ENCODE data around the gene FGF14. TPM values are rescaled to one million over a fixed set of nuclear protein-coding genes. Genes with fewer than 3 reads are reported as not detected.

FGF14 gene
- total and polyA plus RNA-seq, 9 donors, result 0.06 to 4.8 (median 0.60) TPM; not detected in 2

GRCh38 chr13:101783554-101783953, 618.3 kb downstream of the FGF14 start:
- no peaks in the 10 kb centered on the region for H3K27me3 ChIP-seq
- no peak overlapping the region for H3K27ac ChIP-seq
- TF ChIP-seq POLR2A (IDR thresholded peaks at IDR 0.05), result no peak
- TF ChIP-seq EP300 (IDR thresholded peaks at IDR 0.05), result no peak
- TF ChIP-seq CTCF (IDR thresholded peaks at IDR 0.05), result no peak
- no peaks in the 10 kb centered on the region for H3K36me3 ChIP-seq
- H3K4me3 ChIP-seq, result no peak overlapping the region
- no peaks in the 10 kb centered on the region for H3K9me3 ChIP-seq
- intact Hi-C loops (cut with DNase I), result no loop called here
- no peak for DNase-seq
- H3K4me1 ChIP-seq (ENCODE audit: insufficient read depth), result no peaks in the 10 kb centered on the region

GRCh38 chr13:101780211-101780610, 621.6 kb downstream of the FGF14 start:
- DNase-seq, result no peak
- Histone ChIP-seq H3K27me3 (no peaks in the 10 kb centered on the region), H3K4me1 (ENCODE audit: insufficient read depth) (no peaks in the 10 kb centered on the region), H3K36me3 (no peaks in the 10 kb centered on the region), H3K27ac (no peak overlapping the region), H3K4me3 (no peak overlapping the region), H3K9me3 (no peaks in the 10 kb centered on the region)
- intact Hi-C loops (cut with DNase I), result no loop called here
- TF ChIP-seq EP300 (IDR thresholded peaks at IDR 0.05) (no peak), CTCF (IDR thresholded peaks at IDR 0.05) (no peak), POLR2A (IDR thresholded peaks at IDR 0.05) (no peak)

DNA sequence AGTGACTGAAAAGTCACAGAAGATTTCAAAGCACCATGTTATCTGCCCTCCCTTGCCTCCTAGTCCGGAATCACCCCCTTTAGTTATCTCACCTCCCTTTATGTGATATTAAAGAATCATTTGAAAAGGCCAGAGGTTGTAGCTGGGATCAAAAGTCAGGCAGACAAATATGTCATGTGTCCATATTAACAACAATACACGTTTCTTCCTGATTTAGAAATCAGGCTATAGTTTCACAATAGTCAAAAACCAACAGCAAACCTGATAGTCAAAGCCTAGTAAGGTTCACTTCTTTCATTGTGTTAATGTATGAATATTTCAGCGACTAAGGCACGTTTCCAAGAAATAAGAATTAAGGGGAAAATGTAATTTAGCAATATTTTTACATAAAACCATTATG, 622.7 kb downstream of the FGF14 start:
- WGBS, 3 donors, result 51 to 58% (median 54%) methylated on average over 4 of the region's 4 CpGs
- H3K36me3 ChIP-seq, result no peaks in the 10 kb centered on the region

GRCh38 chr13:101775267-101775666, 626.6 kb downstream of the FGF14 start:
- H3K4me3 ChIP-seq, result no peak overlapping the region
- H3K9me3 ChIP-seq, result no peaks in the 10 kb centered on the region
- H3K27ac ChIP-seq, result no peak overlapping the region
- intact Hi-C loops (cut with DNase I), result no loop called here
- H3K4me1 ChIP-seq (ENCODE audit: insufficient read depth), result no peaks in the 10 kb centered on the region
- WGBS, 3 donors, result 67 to 76% (median 72%) methylated on average over 1 of the region's 1 CpG
- no peaks in the 10 kb centered on the region for H3K36me3 ChIP-seq
- TF ChIP-seq POLR2A (IDR thresholded peaks at IDR 0.05) (no peak), EP300 (IDR thresholded peaks at IDR 0.05) (no peak), CTCF (IDR thresholded peaks at IDR 0.05) (no peak)
- DNase-seq, result no peak
- no peaks in the 10 kb centered on the region for H3K27me3 ChIP-seq

More for the DNA sequence above, 622.7 kb downstream of the FGF14 start:
- TF ChIP-seq CTCF (IDR thresholded peaks at IDR 0.05) (no peak), EP300 (IDR thresholded peaks at IDR 0.05) (no peak), POLR2A (IDR thresholded peaks at IDR 0.05) (no peak)
- DNase-seq, result no peak
- Histone ChIP-seq H3K4me1 (ENCODE audit: insufficient read depth) (no peaks in the 10 kb centered on the region), H3K9me3 (no peaks in the 10 kb centered on the region), H3K27ac (no peak overlapping the region), H3K4me3 (no peak overlapping the region), H3K27me3 (no peaks in the 10 kb centered on the region)
- intact Hi-C loops (cut with DNase I), result no loop called here

DNA sequence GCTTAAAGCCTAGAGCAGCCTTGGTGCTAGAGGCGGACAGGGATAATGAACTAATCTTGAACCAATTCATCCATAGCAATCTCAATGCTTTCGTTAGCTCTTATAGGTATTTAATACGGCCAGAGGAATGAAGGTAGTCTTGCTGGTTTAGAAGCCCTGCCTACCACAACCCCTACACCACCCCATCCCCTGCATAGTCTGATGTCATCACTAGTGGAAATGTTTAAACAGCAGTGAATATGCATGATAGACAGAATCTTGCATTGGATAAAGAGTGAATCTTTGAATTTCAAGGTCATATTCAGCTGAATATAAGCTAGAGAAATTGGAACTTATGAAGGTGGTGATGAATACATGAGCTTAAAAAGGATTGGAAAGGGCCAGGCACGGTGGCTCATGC, 627.5 kb downstream of the FGF14 start:
- no peak for DNase-seq
- no peak for TF ChIP-seq POLR2A (IDR thresholded peaks at IDR 0.05)
- no peak overlapping the region for H3K4me3 ChIP-seq
- no peaks in the 10 kb centered on the region for H3K27me3 ChIP-seq
- no peaks in the 10 kb centered on the region for H3K36me3 ChIP-seq
- H3K4me1 ChIP-seq (ENCODE audit: insufficient read depth), result no peaks in the 10 kb centered on the region
- no peak overlapping the region for H3K27ac ChIP-seq
- intact Hi-C loops (cut with DNase I), result no loop called here
- WGBS, 3 donors, result 83 to 93% (median 86%) methylated on average over 4 of the region's 4 CpGs
- no peaks in the 10 kb centered on the region for H3K9me3 ChIP-seq
